Vagina (tissue), 2 donors: ENCODE measurements around the gene PAPPA2.

ENCODE experiments used
- CTCF ChIP-seq, 3 experiments: fragments of 450-650 bp in 2 of 3; fragments of 200-600 bp in 1 of 3; sonication (generic) in 1 of 3; IDR thresholded peaks; one replicate each; pipeline ENCODE4 v1.5.1; 2017 to 2019; ENCODE audit warnings: antibody characterized with exemption in 3 of 3, mild to moderate bottlenecking in 2 of 3, moderate library complexity in 2 of 3
- POLR2A ChIP-seq, 2 donors: fragments of 450-650 bp; IDR thresholded peaks; one replicate each; pipeline ENCODE4 v1.6.1; 2017; ENCODE audit warnings: antibody characterized with exemption in 2 of 2, mild to moderate bottlenecking in 2 of 2, moderate library complexity in 2 of 2

DNA sequence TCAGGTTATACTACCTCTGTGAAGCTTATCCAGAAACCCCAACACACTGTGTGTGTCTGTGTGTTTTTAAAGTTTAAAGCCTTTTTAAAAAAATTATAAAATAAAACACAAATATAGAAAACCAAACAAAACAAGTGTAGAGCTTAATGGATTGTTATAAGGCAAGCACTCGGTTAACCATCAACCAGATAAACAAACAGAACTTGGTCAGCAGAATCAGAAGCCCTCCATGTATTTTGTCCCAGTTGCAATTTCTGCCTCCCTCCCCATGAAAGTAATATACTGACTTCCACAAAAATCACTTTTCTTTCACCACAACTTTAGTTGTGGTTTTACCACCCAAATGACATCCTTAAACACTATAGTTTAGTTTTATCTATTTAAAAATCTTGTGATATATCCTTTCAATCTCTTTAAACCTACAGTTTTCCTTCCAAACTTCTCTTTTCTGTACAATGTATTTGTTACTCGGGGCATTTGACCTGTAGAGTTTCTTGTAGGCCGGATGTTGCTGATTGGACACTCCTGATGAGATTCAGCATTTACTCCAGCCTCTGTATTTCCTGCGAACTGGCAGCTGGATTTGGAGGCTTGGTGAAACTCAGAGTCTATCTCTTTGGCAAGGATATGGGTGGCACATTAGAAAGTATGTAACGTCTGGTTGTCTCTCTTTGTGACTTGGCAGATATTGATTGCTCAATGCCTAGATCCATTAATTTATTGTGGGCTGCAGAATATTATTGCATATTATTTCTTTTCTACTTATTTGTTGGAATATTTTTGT lies 8.6 kb downstream of the PAPPA2 start:
- no peak for TF ChIP-seq CTCF (IDR thresholded peaks at IDR 0.05)
- TF ChIP-seq POLR2A (IDR thresholded peaks at IDR 0.05): no peak
